GM12892 (cell line): ENCODE measurements around the gene PPFIBP2.

Source experiments
- DNase-seq: peaks from one replicate; pipeline ENCODE4 v3.0.0; 2011; ENCODE audit not compliant: insufficient read length
- FAIRE-seq: peaks from 2 replicates; lab custom pipeline; 2011; peaks lifted over from hg19 to GRCh38; lab: Jason Lieb, UNC
- POLR2A ChIP-seq: IDR thresholded peaks from 2 replicates; pipeline ENCODE4 v1.6.1; 2011; ENCODE audit warnings: low read depth, low read length, control low read depth
- POLR2AphosphoS5 ChIP-seq: IDR thresholded peaks from 2 replicates; pipeline ENCODE4 v1.6.1; 2011; ENCODE audit warnings: low read depth, low read length, control low read depth
- TAF1 ChIP-seq: IDR thresholded peaks from 2 replicates; pipeline ENCODE4 v1.6.1; 2011; ENCODE audit warnings: low read depth, mild to moderate bottlenecking, control low read depth, low read length, borderline replicate concordance

PPFIBP2 gene

DNA sequence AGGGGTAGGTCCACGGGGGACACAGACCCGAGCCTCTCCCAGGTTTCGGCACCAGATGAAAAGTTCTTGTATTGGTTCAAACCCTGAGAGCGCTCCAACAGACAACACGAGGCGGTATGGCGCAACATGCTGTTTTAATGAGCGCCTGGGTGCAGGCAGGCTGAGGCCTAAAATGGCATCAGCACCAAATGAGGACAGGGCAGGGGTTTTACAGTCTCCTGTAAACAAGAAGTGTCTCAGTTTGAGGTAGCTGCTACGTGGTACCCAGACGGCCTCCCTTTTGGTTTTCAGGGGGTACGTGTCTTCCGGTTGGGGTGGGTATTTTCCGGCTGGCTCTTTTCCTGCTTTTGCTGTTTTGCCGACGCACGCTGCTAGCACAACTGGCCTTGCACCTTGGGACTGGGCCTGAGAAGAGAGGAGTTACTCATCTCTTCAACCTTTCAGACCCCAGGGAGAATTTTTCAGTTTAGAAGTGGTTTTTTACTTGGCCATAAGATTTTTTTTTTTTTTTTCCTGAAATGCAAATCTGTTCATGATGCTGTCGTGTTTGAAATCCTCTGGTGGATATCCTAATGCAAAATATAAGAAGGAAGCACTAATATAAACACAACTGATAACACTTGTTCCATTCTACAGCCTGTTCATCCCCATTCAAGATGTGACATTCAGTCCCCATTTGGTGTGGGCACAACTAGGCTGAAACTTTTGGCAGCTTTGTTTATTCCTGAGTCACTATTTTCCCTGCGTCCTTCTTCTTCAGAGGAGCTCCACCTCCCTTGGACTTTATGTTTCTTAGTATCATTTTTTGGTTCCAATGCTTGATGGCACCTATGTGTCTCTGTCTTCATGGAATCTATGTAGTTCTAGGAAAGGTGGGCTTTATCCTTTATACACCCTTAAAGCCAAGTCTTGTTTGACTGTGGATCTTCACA is 6.5 kb downstream of the PPFIBP2 start:
- TF ChIP-seq TAF1 (no peak), POLR2A (peak; percentile 59), POLR2AphosphoS5 (peak; percentile 90; the same call in 1 of the 2 replicates)
- DNase-seq = no peak
- no peak for FAIRE-seq

DNA sequence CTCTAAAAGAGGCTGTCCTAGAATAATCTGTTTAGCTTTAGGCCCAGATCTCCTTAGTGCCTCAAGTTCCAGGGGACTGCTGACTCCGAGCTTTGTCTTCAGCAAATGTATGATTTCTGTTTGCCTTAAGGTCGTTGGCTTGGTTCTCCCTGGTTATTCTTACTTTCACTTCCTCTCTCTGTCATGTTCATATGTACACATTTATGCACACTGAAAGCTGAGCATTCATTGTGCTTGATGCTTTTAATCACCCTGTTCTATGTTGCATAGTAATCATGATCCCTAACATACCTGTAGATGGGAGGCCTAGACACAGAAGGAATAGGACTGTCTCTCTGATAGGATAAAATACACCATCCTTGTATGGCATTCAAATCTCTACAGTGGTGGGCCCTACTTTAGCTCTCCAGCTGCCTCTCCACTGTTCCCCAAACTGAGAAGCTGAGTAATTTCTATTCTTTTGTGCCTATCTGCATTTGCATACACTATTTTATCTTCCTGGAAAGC is 7.2 kb downstream of the PPFIBP2 start:
- peak; percentile 98 for FAIRE-seq
- no peak for DNase-seq

GRCh38 chr11:7522121-7522520 is 8.3 kb downstream of the PPFIBP2 start:
- TF ChIP-seq TAF1 = no peak
- no peak for TF ChIP-seq POLR2AphosphoS5
- TF ChIP-seq POLR2A = no peak
- FAIRE-seq (peak; percentile 87), DNase-seq (no peak)

More for the DNA sequence above, 7.2 kb downstream of the PPFIBP2 start:
- TF ChIP-seq TAF1 (no peak), POLR2A (peak; percentile 64)

- DNase-seq (no peak), FAIRE-seq (no peak)
- TF ChIP-seq TAF1 = no peak
- no peak for TF ChIP-seq POLR2A
- TF ChIP-seq POLR2AphosphoS5 = no peak
Observed at GRCh38 chr11:7522546-7522945, 8.7 kb downstream of the PPFIBP2 start.

GRCh38 chr11:7523416-7524210 is 9.8 kb downstream of the PPFIBP2 start:
- TF ChIP-seq POLR2AphosphoS5 = no peak
- TF ChIP-seq TAF1 = no peak
- TF ChIP-seq POLR2A = no peak
- FAIRE-seq = peak; percentile 97
- DNase-seq = no peak

DNA sequence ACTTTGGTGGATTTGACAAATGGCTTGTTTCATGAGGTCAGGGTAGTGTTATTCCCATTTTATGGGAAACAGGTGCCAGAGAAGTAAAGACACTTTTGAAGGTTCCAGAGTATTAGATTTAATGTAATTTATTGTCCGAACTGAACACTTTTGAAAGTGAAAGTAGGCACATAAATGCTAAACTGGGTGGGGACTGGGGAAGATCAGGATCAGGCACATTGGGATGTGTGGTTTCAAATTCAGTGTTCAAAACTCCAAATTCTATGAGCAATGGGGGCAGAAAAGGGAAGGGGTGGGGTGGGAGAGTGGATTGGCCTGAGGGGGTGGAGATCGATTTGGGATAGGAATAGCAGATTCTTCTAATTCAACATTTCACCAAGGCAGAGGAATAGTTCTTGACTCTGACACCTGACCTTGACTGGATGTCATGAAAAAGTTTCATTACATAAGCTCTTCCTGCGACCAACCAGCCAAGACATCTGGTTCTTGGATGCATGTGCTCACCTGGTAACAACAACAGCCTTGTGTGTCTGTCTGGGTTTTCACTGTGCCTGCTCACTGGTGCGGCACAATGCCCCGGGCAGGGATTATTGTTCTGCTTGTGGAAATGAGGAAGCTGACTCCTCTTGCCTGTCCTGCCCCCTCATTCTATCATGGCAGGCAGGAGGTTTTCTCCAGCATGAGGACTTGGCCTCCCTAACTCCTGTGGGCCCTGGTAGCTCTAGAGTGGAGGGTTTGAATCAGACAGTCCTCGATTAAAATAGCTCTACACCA is 10.8 kb downstream of the PPFIBP2 start:
- DNase-seq (no peak), FAIRE-seq (no peak)
- TF ChIP-seq TAF1 (no peak), POLR2AphosphoS5 (no peak), POLR2A (no peak)

DNA sequence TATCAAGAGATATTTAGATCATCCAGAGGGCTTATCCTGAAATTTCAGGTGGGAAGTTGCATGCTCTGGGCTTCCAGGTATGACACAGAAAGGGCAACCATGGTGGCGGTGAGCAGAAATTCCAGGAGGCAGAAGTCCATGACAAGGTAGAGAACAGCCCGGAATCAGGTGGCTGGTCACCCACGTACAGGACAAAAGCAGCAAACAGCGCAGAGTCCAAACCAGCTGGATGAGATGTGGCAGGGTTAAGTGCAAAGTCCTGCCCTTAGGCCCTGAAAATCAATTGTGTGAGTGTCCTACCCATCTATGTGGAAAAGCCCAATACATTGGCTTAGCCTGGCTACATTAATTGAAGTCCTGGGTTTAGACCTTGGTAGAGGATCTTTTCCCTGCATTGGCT is 11.6 kb downstream of the PPFIBP2 start:
- DNase-seq (no peak), FAIRE-seq (no peak)
- TF ChIP-seq POLR2AphosphoS5 (no peak), TAF1 (no peak), POLR2A (no peak)

GRCh38 chr11:7527029-7527428 is 13.2 kb downstream of the PPFIBP2 start:
- no peak for DNase-seq
- peak; percentile 93 for FAIRE-seq
- TF ChIP-seq TAF1 = no peak
- no peak for TF ChIP-seq POLR2AphosphoS5
- TF ChIP-seq POLR2A = no peak

DNA sequence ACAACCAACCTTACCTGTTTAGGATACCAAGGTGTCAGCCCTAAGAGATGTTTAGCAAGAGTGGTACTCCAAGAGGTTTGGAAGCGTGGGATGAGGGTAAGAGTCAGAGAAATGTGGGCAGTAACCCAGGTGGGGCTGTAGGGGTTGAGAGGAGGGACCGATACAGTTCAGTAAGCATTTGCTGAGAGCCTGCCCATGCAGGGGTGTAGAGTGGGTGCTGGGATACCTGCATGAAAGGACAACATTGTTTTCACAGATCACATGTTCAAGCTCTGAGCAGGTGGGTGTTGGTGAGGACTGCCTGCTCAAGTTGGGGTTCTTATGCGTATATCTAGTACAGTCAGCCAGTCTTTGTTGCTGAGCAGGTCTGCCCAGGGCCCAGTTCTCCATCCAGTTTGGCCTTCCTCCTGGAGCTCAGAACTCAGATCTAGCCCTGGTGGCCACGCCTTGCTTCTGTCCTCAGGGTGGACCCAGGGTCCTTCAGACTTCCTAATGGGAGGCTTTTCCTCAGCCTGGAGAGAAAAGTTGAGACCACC is 14.8 kb downstream of the PPFIBP2 start:
- FAIRE-seq (peak; percentile 78), DNase-seq (no peak)
- TF ChIP-seq POLR2AphosphoS5 = no peak
- TF ChIP-seq TAF1 = no peak
- TF ChIP-seq POLR2A = no peak

GRCh38 chr11:7530013-7530640 is 16.3 kb downstream of the PPFIBP2 start:
- FAIRE-seq = peak; percentile 74
- TF ChIP-seq TAF1 = no peak
- no peak for TF ChIP-seq POLR2A
- no peak for TF ChIP-seq POLR2AphosphoS5
- no peak for DNase-seq
